ENCODE results near the gene FLT4. TPM values are rescaled to one million over a fixed set of nuclear protein-coding genes. Genes with fewer than 3 reads are reported as not detected.

Gene FLT4
- total and polyA plus RNA-seq, 9 of the 15 experiments (the other 6 are each of a cell fraction or from before 2014, with no cell fraction given), result 0.01 to 0.42 (median 0.14) TPM; not detected in 2

- TF ChIP-seq REST (IDR thresholded peaks at IDR 0.05; ENCODE audit: borderline replicate concordance), result 0 out of 2 replicates have a peak, but pooled peaks have one; percentile 15
- no peak for TF ChIP-seq REST (CRISPR knock-in tag; IDR thresholded peaks at IDR 0.05; ENCODE audit: low read depth)
- no peak for TF ChIP-seq ARNT (IDR thresholded peaks at IDR 0.05)
- no peak for TF ChIP-seq HNRNPUL1 (IDR thresholded peaks at IDR 0.05; ENCODE audit: low read length)
- no peak for TF ChIP-seq ZBTB5 (IDR thresholded peaks at IDR 0.05)
Observed at GRCh38 chr5:180558232-180558631, 91.2 kb downstream of the FLT4 start (continued).
